WTC11 (cell line): Measurements from ENCODE around the gene EVC.

Experiments
- ATF1 ChIP-seq: sonication (generic); formaldehyde crosslinking; IDR thresholded peaks from 2 replicates; pipeline ENCODE4 v1.8.1; 2023; ENCODE audit warnings: mild to moderate bottlenecking, moderate library complexity, missing genetic modification reagents
- CTCF ChIP-seq: fragments of 200-600 bp; IDR thresholded peaks from 2 replicates; pipeline ENCODE4 v1.8.0; 2022; ENCODE audit warnings: antibody characterized with exemption
- TCF7 ChIP-seq: sonication (generic); formaldehyde crosslinking; IDR thresholded peaks from 2 replicates; pipeline ENCODE4 v1.8.0; 2022; ENCODE audit warnings: mild to moderate bottlenecking, low read depth, missing genetic modification reagents, moderate library complexity

DNA sequence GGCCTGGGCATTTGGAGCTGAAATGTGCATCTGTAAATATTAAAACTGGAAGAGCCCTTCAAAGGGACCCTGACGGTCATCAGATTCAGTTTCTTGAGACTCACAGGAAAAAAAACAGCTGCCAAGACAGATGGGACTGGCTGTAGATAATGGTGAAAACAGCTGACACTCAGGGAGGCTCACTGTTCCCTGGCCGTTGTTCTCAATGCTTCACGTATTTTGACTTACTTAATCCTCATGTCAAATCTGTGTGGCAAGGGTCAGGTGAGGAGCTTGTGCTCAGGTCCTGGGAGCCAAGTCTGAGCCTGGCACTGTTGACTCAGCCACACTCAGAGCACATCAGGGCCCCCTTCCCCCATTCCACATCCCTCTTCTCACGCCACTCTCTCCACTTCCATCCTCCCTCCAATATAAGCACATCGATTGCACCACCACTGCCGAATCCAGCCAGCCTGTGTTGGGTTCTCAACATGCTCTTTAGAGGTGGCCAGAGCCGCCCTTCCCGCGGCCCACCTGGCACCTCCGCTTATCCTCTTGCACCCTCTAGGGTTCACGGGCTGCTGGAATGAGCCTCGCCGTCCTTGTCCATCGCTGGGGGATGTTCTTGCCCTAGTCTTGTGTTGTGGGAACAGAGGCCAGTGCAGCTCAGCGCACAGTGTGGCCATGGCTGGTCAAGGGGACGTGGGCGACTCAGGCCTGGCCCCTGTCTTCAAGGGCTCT lies 40.1 kb downstream of the EVC start:
- TF ChIP-seq CTCF (no peak), TCF7 (CRISPR knock-in tag) (no peak), ATF1 (CRISPR knock-in tag) (no peak)
